HK-2 (cell line): ENCODE results near the gene MS4A18.
A peak's percentile ranks its signal among the peaks of the same experiment; 100 is the strongest.
"Not testable (repeated sequence)": the region's sequence is repeated elsewhere in the genome, so short reads cannot be mapped to it uniquely, and the experiment has no call there.

Source experiments
- DNase-seq: peaks from one replicate; pipeline ENCODE4 v3.0.0-alpha.2; 2018; ENCODE audit not compliant: unreplicated experiment

Gene MS4A18

GRCh38 chr11:60724420-60724819 lies at the start of gene MS4A18:
Gene MS4A18 (plus strand): TSS chr11:60724720.
- no peak for DNase-seq

DNA sequence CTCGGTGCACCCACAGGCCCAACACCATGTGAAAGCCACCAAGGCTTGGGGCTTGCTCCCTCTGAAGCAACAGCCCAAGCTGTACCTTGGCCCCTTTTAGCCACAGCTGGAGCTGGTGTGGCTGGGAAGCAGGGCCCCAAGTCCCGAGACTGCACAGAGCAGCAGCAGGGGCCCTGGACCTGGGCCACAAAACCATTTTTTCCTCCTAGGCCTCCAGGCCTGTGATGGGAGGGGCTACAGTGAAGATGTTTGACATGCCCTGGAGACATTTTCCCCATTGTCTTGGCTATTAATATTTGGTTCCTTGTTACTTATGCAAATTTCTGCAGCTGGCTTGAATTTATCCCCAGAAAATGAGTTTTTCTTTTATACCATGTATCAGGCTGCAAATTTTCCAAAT lies 46.3 kb upstream of the MS4A18 start:
- not testable (repeated sequence) for DNase-seq

- no peak for DNase-seq
Observed at GRCh38 chr11:60679879-60680278, 44.6 kb upstream of the MS4A18 start.

DNA sequence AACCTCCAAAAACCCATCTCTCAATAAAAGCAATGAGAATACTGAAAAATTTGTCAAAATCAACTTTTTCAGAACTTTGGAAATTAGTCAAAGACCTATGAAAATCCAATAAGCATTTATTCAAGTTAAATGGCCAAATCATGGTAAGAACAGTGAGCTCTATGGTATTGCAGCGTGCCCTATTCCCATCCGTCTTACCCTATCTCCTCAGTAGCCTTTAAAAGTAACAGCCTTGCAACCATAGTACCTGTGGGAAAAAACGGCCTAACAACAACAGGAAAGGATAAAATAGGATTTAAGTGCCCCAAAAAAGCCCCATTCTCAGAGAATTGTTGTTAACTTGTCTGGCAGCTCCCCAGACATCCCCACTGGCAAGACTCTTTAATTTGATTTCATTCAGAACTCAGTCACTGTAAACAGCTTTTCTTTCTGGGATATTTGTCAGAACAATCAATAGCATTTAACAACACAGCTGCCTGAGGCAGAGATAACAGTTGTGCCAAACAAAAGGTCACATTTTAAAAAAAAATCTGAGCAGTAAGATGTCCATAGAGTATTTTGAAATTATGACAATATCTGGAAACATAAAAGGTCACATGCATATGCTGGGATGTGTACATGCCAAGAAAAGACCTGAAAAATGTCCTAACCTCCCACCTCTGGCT lies 43.9 kb upstream of the MS4A18 start:
- no peak for DNase-seq

DNA sequence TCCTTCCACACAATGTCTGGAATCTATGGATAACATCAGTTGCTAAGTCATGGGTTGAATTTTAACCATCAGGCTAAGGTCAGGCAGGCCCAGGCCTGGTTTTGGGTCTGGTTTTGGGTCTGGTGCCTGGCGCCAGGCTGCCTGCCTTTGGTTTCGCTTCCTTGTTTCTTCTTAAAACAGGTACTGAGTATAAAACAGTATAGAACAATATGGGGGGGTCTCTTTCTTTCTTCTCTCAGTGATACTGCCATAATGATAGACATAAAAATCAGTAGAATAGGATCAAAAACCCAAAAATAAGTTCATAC lies 40.0 kb upstream of the MS4A18 start:
- DNase-seq, result not testable (repeated sequence)

GRCh38 chr11:60691661-60692060 lies 32.9 kb upstream of the MS4A18 start:
- DNase-seq, result no peak

DNA sequence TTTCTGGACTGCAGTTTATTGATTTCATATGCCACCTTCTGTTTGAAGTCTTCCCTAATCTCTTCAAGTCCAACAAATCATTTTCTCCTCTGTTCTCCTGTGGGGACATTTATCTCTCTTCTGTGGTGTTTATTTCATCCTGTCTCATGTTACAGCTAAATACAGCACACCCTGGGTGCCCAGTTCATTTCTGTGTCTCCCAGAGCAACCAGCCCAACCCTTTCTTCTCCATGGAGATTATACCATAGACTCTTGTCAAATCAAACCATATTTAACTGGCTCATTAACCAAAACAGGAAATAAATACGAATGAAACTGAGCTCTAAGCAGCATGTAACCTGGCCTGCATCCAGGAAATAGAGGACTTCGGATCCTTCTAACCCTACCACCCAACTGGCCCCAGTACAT lies 25.2 kb upstream of the MS4A18 start, which contains the start of gene MS4A8:
Gene MS4A8, plus strand, starts transcription at position 329 of the 408 bp plus-strand sequence. CDS start 1,249 bp downstream, outside the sequence.
- no peak for DNase-seq

- no peak for DNase-seq
Observed at GRCh38 chr11:60699936-60700335, 24.6 kb upstream of the MS4A18 start.

DNA sequence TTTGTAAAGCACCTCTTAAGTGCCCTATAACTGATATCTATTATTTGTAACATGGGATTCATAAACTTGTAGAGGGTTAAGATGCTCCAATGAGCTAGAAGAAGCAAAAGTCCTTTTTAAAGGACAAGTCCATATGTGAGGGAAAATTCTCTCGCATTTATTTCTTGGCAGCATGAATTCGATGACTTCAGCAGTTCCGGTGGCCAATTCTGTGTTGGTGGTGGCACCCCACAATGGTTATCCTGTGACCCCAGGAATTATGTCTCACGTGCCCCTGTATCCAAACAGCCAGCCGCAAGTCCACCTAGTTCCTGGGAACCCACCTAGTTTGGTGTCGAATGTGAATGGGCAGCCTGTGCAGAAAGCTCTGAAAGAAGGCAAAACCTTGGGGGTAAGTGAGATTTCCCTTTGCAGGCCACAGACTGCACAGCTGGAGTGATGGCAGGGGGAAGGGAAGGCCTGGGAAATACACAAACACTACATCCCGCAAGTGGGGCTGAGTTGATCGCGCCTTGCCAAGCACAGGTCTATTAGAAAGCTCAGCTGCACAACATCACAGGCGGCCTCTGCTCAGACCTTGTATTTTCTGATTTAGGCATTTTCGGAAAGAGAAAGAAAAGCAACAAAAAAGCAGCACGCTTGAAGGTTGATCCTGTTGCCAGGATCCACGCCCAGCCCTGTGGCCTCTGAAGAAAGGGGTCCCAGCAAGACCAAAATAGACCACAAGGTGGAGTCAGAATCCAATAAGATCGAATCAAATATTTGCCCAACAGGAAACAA lies 23.6 kb upstream of the MS4A18 start:
- peak; percentile 0 for DNase-seq

DNA sequence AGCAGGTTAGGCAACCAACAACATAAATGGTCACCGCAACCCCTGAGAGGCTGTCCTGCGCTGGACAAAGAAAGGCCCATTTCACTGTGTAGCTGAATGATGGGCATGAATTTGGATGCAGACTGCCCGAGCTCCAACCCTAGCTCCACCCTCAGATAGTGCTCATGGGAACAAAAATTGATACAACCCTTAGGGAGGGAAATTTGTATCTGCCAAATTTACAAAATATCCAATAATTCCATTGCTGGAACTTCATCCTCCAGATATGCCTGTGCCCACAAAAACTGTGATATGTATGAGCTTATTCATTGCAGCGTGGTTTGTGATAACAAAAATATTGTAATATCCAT lies 23.1 kb upstream of the MS4A18 start:
- no peak for DNase-seq

DNA sequence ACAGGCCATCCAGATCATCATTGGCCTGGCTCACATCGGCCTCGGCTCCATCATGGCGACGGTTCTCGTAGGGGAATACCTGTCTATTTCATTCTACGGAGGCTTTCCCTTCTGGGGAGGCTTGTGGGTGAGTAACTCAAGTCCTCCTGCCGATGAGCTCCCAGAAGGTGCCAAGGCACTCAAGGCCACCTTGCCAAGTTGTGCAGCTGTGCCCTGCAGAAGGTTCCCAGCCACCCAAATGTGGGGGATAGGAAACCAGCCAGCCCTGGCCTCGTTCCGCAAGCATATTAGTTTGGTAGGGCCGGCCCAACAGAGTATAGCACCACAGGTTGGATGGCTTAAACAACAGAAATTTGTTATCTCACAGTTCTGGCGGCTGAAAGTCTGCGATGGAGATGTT lies 21.1 kb upstream of the MS4A18 start:
- no peak for DNase-seq

- DNase-seq, result no peak
Observed at GRCh38 chr11:60705895-60706294, 18.6 kb upstream of the MS4A18 start.

GRCh38 chr11:60706931-60707330 lies 17.6 kb upstream of the MS4A18 start:
- DNase-seq, result no peak

DNA sequence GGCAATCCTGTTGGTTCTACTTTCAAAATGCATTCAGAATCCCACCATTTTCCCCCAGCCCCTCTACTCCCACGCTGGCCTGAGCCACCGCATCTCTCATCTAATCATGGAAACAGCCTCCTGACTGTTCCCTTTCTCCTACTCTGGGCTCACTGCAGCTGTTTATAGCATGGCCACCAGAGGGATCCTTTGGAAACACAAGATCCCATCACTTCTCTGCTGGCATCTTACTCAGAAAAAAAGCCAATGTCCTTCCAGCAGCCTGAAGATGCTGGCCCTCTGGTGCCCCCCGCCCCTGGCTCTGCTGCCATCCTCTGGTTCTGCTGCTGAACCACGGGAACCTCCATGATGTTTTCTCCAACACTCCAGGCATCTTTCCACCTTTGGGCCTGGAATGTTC lies 14.0 kb upstream of the MS4A18 start:
- no peak for DNase-seq

DNA sequence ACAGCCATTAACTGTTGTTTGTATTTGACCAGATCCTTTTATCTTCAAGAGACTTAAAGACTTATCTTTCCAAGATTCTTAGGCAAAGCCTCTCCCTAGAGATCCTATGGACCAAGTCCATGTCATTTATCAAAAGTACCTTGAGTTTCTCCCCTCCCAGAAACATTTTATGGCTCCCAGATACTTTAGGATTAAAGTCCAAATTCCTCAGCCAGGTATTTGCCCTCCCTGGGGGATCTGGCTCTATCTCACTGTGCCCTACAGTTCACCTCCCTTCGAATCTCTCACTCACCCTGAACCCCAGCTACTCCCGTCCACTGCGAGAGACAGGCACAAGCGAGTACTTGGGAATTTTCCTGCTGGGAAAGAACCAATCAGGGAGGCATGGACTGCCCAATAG lies 13.2 kb upstream of the MS4A18 start:
- no peak for DNase-seq

GRCh38 chr11:60713423-60713822 lies 11.1 kb upstream of the MS4A18 start:
- not testable (repeated sequence) for DNase-seq

DNA sequence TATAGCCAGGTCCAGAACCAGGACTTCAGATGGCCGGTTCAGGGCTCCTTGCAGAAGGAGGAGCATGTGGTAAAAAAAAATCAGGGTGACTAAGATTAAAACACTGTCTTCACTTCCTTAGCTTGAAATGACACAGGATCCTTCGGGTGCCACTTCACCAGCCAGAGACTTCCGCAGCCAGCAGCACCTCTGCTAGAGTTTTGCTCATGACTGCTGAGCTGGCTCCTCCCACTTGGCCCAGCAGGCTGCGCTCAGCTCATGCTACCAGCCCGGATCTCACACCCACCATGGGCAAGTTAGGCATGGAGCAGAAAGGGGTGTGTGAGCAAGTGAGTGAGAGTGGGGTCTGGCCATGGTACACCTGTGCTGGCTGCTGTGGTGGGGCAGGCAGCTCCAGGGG lies 6.6 kb upstream of the MS4A18 start:
- no peak for DNase-seq

DNA sequence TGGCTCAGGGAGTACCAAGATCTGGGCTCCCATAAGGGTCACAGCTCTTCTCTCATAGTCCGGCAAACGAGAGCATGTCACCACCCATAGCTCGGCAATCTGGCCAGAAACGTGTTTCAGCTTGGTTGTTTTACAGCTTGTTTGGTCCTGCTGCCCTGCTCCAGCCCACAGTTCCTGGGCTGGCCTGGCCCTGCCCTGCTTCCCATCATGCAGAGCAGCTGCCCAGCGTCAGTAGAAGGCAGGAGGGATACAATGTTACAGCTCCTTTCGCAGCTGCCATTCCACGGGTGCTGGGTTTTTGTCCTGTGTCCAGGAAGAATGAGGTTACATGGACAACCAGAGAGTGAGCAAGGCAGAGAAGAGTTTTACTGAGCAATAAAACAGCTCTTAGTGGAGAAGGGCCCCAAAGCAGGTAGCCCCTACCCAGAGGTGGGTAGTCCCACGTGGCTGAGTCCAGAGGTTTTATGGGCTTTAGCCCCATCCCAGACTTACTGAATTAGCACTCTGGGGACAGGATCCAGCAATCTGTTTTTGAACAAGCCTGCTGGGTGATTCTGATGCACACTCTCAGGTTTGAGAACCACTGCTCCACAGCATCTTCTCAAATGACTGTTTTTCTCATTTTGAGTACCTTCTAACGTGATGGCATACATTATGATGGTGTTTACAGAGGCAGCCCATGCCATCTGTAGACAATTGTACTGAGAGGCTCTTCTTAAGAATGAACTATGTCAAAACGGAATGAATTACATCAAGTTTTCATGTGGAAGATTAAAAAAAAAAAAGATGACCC lies 5.8 kb upstream of the MS4A18 start:
- no peak for DNase-seq

DNA sequence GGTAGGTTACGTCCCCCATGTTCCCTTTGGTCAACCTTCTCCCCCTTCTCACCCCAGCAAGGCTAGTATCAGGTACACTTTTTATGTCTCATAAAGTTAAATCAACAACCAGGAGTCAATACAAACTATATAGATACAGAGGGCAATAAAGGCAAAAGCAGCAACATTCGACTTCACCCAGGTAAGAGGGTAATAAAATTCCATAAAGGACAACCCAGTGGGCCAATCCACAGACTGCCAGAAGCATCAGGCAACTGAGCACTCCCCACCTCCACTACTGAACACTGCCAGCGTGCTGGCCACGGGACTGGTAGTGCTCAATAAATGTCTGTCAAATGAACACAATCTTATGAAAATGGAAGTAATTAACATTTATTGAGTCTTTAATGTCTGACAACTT lies 5.1 kb upstream of the MS4A18 start:
- no peak for DNase-seq

DNA sequence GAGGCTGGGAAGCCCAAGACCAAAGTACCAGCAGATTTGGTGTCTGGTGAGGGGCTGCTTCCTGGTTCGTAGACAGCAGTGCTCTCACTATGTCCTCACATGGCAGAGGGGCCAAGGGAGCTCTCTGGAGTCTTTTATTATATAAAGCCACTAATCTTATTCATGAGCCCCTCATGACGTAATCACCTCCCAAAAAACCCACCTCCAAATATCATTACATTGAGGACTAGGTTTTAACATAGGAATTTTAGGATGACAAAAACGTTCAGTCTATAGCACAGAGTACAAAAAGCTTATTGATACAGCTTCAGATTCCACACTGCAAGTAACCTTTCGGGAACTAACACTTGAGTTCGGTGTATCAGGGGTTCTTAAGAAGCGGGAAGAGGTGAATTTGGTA lies 4.1 kb upstream of the MS4A18 start:
- DNase-seq, result no peak

DNA sequence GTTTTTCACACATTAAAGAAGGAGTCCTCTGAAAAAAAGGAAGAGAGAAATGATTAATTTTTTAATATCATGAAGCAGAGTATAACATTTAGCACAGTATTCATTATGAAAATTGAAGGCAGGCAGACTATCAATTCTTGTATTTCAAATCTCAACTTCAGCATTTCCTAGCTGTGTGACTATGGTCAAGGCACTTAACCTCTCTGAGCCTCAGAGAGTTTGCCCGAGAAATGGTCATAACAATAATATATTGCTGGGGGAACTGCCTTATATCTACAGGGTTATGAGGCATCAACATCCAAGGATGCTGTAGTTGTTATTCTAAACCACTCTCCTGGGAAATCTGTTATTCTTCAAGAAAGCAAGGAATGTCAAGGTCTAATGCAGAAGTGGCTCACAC lies 1.1 kb downstream of the MS4A18 start:
- DNase-seq, result no peak

DNA sequence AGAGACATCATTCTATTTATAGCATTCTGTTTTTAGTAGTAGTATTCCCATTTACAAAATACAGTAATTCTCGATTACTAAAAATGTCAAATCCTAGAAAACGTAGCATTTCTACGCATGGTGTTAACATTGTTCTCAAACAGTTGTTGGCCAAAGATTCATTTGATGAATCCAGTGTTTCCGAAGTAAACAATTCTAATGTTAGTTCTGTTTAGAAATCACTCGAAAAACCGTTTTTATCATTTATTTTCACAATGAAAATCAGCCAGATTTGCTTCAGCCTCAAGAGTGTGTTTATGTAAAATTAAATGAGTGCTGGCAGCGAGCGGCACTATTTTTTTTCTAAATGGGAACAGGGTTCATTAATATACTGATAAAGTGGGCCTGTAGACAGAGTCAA lies 7.1 kb downstream of the MS4A18 start:
- DNase-seq, result no peak

DNA sequence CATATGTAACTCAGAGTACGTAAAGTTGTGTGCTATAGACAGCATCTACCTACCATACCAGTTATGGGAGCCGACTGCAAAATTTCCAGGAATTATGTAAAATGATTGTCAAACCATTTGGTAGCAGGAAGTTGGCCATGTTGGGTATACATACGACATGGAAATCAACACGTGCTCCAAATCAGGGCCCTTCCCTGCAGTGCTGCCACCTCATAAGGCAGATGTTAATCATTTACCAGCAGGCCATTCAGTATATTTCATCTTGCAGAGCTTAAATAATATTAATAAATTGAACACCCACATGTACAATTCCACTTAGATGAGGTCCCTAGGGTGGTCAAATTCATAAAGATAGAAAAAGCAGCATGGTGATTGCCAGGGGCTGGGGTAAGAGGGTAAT lies 9.8 kb downstream of the MS4A18 start:
- DNase-seq, result no peak
